ENCODE data around the gene SORCS2.

DNA sequence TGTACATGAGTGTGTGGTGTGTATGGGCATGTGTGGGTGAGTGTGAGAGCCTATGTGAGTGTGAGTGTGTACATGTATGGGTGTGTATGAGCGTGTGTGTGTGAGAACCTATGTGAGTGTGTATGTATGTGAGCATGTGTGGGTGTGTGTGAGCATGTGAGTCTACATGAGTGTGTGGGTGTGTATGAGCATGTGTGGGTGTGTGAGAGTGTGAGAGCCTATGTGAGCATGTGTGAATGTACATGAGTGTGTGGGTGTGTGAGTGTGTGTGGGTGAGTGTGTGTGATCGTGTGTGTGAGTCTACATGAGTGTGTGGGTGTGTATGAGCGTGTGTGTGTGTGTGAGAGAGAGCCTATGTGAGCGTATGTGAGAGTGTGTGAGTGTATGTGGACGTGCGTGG is 447.8 kb downstream of the SORCS2 start:
- TF ChIP-seq, protein P1, sequence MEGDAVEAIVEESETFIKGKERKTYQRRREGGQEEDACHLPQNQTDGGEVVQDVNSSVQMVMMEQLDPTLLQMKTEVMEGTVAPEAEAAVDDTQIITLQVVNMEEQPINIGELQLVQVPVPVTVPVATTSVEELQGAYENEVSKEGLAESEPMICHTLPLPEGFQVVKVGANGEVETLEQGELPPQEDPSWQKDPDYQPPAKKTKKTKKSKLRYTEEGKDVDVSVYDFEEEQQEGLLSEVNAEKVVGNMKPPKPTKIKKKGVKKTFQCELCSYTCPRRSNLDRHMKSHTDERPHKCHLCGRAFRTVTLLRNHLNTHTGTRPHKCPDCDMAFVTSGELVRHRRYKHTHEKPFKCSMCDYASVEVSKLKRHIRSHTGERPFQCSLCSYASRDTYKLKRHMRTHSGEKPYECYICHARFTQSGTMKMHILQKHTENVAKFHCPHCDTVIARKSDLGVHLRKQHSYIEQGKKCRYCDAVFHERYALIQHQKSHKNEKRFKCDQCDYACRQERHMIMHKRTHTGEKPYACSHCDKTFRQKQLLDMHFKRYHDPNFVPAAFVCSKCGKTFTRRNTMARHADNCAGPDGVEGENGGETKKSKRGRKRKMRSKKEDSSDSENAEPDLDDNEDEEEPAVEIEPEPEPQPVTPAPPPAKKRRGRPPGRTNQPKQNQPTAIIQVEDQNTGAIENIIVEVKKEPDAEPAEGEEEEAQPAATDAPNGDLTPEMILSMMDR (conservative IDR thresholded peaks at IDR 0.05; ENCODE audit: low read depth, low read length), result no peak
- no peak for TF ChIP-seq EZH2 (IDR thresholded peaks at IDR 0.05; ENCODE audit: low read length, unreplicated experiment)

Data from PC-3 (cell line).